OCI-LY3 (cell line): ENCODE results near the gene BTBD1.

Experiments used
- CTCF ChIP-seq: fragments of 200-600, 300-600 bp; sonication (generic); IDR thresholded peaks from 2 replicates; pipeline ENCODE4 v1.5.1; 2014; ENCODE audit warnings: antibody characterized with exemption, low read length, low read depth
- EZH2phosphoT487 ChIP-seq: fragments of 200-600 bp; shearing (Covaris generic); IDR thresholded peaks from 2 replicates; pipeline ENCODE4 v1.6.1; 2018; ENCODE audit warnings: antibody characterized with exemption, mixed run types, low read depth

DNA sequence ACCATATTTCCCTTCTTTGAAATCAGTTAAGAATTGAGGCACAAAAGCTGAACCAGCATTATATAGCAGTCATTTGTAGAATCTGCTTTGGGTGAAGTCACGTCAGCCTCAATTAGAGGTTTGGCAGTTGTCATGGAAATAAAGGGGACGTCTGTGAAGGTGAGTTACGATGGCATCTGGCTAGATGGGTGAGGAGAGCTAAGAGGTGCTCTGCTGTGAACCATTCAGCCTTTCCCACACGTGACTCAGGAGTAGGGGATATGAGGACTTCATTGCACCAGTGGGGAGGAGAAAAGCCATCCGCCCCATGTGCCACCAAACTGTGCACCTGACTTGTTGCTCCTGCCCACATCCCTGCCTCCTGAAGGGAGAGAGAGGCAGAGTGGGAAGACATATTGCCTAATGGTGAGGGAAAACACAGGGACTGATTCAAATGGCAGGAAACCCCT is 52.8 kb downstream of the BTBD1 start:
- TF ChIP-seq CTCF, result no peak
- TF ChIP-seq EZH2phosphoT487, result no peak
